GM19035 (cell line): ENCODE results near the gene DCXR.
A peak's percentile ranks its signal among the peaks of the same experiment; 100 is the strongest.

Source experiments
- ATAC-seq: cut with Tn5 transposase; IDR thresholded peaks from one replicate; pipeline ENCODE4 v1.9.1; 2021; ENCODE audit not compliant: unreplicated experiment

Gene DCXR

GRCh38 chr17:82037092-82037888, at the start of gene DCXR:
Gene DCXR, minus strand, starts transcription at chr17:82037697. Its CDS starts 15 bp downstream, at chr17:82037682.
- peak; percentile 87 for ATAC-seq

GRCh38 chr17:82085931-82086764, 48.7 kb upstream of the DCXR start:
- no peak for ATAC-seq

DNA sequence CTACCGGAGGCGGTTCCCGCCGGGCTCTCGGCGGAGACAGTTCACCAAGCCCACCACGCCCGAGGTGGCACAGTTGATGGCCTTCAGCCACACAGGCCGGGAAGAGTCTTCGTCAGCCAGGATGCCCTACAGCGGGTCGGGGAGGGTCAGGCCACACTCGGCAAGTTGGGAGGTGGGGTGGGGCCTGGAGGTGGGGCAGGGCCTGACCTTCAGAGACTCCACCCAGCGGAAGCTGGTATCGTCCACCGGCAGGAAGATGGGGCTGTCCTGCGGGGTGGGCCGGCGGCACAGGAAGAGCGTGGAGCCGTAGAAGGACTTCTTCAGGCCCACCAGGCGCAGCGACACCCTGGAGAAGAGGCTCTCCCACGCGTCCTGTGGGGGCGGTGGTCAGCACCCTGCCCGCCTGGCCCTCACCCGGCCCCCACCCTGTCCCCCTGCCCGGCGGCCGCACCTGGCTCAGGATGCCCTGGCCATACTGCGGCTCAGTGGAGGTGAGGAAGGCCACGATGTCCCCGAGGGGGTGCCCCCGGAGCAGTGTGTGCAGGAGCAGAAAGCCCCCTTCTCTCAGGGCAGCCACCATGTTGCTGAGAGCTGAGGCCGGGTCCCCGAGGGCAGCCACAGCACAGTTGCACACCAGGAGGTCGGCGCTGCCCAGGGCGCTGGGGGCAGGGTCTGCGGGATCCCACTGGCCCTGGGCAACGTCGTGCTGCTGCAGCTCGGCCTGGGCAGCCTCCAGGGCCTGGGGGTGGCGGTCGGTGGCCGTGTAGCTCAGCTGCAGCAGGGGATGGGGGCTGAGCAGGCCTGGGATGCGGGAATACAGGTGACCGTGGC, 47.7 kb upstream of the DCXR start:
- ATAC-seq: no peak

- ATAC-seq: no peak
Measured at GRCh38 chr17:82084373-82085030, 47.0 kb upstream of the DCXR start.

- ATAC-seq: no peak
Measured at GRCh38 chr17:82083533-82084359, 46.2 kb upstream of the DCXR start.

- no peak for ATAC-seq
Measured at GRCh38 chr17:82083009-82083408, 45.5 kb upstream of the DCXR start.

DNA sequence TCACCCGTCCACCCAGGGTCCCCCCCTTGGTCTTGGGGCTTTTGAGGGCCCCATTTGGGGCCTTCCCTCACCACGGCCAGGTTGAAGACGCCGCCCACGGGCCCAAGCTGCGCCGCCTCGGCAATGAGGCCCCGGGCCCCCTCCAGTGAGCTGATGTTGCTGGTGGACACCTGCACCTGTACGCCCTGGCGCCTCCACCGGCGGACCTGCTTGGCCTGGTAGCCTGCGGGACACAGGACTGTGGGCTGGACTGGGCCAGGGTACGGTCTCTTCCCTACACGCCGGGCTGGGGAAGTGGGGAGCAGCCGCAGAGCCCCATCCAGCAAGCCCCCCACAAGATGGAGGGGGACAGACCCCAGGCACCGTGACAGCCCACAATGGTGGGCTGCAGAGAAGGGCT, 45.0 kb upstream of the DCXR start:
- ATAC-seq: no peak

DNA sequence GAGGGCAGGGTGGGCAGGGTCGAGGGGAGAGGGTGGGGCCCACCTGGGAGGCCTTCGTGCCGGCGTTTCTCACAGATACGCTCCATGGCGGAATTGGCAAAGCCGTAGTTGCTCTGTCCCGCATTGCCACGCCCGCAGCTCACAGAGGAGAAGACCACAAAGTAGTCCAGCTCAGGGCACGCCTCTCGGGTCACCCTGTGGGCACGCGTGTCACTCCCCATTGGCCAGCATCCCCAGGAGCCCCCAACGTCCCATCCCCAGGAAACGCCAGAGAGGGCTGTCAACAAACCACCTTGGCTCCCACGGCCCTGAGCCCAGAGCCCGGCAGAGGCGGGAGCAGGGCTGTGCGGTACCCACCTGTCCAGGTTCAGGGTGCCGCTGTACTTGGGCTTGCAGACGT, 44.5 kb upstream of the DCXR start:
- ATAC-seq: no peak

- no peak for ATAC-seq
Measured at GRCh38 chr17:82081546-82081945, 44.0 kb upstream of the DCXR start.

- no peak for ATAC-seq
Measured at GRCh38 chr17:82080789-82081464, 43.4 kb upstream of the DCXR start.

GRCh38 chr17:82080048-82080788, 42.7 kb upstream of the DCXR start:
- ATAC-seq: no peak

GRCh38 chr17:82079001-82079677, 41.6 kb upstream of the DCXR start:
- ATAC-seq: no peak

GRCh38 chr17:82078433-82078832, 40.9 kb upstream of the DCXR start:
- ATAC-seq: no peak

GRCh38 chr17:82077617-82078358, 40.3 kb upstream of the DCXR start:
- ATAC-seq: no peak

DNA sequence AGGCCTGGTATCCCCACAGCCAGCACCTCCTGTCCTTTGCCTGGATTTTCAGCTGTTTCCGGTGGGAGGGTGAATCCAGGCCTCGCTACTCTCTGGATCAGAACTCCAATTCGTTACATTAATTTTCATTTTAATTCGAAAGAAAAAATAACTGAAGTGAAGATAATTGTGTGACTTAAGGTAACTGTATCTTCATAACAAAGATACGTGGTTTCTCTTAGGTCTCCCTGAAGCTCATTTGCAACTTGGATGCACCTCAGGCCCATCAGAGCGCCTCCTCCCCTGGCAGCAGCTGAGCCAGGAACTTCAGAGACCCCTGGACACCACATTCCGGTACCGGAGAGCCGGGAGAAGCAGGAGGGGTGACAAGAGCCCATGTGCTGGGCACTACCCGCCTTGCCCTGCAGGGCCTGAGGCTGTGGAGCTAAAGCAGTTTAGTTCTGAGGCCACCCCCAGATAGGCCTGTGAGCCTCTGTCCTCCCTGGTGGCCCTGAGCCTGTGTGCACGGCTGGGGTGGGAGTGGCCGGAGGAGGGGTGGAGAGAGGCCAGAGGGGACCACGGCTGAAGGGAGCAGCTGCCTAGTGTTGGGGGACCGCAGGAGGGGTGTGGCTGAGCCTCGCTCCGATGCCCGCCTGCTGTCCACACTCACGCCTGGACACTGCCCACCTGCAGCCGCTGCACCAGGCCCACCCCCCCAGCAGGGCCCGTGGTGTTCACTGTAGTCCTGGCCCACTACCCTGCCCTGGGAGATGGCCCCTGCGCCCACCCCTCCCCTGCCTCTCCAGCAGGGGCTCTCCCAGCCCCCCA, 39.5 kb upstream of the DCXR start:
- no peak for ATAC-seq

GRCh38 chr17:82076018-82076784, 38.7 kb upstream of the DCXR start:
- no peak for ATAC-seq
